ENCODE data around the gene NDUFC1.
"Not testable (repeated sequence)": the region's sequence is repeated elsewhere in the genome, so short reads cannot be mapped to it uniquely, and the experiment has no call there.

NDUFC1 gene

DNA sequence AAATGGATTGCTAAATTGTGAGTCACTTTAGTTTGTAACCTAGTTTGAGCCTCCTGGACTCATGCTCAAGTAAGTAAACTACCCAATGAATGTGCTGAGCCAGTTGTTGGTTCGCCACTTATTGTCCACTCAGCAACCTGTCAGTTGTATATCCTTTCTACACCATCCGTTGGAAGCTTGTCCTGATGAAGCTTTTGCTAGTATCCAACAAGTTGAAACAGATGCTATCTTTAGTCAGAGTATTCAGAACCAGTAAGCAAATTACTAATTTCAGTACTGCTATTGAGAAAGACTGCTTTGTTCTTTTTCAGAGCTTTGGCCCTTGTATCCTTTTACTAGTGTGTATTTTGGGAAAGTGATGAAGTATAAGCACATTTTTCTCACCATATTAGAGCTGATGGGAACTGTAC lies 5.3 kb downstream of the NDUFC1 start:
- DNase-seq, result no peak

DNA sequence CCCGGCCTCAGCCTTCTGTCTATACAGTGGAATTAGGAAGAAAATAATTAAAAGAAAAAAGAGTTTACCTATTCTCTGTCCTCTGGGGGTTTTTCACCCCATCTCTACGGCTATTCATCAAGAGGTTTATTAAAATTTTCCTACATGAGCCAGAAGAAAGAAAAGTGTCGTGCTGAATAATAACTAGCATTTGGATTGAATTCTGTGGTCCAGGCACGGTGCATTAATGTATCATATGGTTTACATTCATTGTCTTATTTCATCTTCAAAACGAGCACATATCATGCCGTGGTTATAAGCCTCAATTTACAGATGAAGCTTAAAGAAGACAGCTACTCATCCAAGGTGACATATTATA lies 6.4 kb downstream of the NDUFC1 start:
- DNase-seq, result no peak

DNA sequence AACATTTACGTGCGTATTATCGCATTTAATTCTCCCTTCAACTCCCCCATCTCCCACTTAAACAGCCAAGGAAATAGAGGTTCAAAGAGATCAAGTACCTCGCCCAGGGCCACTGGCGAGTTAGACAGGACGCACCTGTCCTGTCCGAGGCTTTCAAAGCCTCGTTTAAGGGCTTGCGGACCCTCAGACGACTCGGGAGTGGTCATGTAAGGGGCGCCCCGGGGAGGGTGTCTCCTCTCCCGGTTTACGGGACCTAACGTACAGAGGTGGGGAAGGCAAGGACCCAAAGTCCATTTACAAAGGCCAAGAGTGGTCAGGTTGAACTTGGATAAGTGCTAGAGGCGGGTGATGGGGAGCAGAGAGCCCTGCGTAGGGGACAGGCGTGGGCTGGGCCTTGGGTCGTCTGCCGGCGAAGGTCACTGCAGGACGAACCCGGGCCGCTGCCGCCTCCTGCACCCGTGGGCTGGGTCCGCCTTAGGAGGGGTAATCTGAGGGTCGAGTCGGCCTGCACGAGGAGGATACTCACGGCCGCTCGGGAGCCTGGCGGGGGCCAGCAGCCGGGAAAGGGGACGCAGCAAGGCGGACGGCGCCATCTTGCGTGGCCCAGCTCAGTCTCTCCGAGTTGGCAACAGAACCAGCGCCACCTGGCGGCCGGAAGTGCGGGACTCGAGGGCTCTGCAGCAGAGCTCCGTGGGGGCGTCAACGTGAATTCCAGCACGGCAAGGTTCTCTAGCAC lies 6.9 kb downstream of the NDUFC1 start:
- peak; percentile 90 for DNase-seq

DNA sequence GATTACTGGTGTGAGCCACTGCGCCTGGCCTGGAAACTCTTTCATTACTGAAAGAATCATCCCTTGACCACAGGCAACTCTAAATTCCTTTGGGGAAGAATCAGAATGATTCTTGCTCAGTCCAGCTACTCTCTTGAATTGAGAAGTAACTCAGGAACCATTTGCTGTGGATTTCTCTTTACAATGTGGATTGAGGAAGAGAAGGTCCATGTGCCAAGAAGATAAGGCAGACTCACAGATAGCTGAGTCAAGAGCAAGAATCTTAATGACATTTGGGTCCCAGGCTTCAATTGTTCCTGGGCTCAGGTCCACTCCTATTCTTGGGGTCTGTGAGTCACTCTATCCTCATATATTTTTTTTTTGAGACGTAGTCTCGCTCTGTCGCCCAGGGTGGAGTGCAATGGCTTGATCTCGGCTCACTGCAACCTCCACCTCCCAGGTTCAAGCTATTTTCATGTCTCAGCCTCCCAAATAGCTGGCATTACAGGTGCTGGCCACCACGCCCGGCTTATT lies 16.0 kb downstream of the NDUFC1 start:
- DNase-seq, result no peak

DNA sequence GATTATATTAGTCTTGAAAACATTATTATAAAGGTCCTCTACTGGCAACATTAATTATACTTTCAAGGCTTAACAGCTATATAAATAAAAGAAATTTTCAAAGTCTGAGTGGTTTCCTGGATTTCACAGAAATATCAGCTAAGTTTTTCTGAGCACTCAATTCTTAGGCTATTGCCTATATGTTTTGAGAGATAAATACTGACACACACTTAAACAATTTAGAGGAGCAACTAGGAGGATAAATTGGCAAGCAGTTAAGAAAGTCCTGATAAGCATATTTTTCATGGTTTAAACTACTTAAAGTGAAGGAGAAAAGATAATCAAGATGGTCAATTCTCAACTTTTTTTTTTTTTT lies 19.6 kb downstream of the NDUFC1 start:
- no peak for DNase-seq

DNA sequence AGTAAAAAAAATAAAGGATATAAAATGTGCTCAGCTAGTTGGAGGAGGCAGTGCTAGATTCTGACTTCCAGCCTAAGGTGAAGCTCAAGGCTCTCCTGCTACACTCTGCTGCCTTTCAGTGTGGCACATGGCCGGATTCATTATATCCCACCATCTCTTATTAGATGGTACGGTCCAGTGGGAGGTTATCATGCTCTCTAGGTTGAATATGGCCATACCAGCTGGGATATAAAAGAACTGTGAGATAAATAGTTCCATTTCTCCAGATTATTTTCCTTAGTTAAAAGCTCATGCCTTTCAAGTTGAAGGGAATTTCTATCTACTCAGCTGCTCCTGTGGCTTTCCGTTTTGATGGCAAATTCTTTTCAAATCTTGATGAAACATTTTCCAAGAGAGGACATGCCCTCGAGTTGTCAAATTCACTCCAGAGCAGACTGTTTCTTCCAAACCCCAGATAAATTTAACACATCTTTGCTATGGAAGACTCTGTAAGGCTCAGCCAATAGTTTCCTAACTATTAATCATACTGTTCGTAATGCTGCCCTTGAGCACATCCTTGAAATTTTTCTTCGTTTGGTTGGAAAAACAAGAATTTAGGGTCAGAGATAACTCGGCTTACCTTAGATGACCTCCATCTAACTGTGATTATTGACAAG lies 20.1 kb downstream of the NDUFC1 start:
- DNase-seq, result no peak

DNA sequence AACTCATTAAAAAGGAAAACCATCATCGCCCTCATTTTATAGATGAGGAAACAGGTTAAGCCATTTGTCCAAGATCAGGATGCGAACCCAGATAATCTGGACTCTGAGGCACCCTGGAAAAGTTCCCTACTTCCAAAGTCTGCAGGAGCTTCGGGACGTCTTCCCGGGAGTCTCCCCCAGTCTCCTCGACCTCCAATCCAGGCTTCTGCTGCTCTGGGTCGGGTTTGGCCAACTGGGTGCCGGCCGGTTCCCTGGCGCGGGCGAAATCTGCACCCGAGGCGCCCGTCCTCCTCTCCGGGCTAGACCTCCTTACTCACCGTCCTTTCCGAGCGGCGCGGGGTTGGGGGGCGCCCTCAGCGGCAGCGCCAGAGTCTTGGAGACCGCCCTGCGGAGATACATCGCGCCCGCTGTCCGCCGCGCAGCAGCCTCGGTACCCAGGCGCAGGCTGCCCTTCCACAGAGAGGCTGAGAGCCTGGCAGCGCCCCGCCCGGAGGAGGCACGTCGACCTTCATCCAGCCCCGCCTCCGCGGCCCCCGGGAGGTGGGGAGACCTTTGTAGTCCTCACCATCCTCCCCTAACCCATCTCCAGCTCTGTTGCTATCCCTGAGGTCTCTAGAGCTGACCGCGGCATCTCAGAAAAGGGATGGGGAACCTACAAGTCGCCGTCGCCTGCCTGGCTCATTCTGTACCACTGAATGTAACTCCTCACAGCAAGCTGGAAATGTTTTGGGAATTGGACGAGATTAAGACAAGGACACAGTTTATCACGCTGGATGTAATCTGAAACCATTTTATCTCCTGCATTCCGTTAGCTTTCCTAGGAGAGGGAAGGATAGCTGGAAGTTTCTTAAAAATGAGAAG lies 22.3 kb downstream of the NDUFC1 start, which contains the start of gene MGARP:
Gene MGARP, minus strand, starts transcription at position 466 of the 861 bp plus-strand sequence. Its CDS starts 67 bp downstream, at position 399.
- DNase-seq, result peak; percentile 56

DNA sequence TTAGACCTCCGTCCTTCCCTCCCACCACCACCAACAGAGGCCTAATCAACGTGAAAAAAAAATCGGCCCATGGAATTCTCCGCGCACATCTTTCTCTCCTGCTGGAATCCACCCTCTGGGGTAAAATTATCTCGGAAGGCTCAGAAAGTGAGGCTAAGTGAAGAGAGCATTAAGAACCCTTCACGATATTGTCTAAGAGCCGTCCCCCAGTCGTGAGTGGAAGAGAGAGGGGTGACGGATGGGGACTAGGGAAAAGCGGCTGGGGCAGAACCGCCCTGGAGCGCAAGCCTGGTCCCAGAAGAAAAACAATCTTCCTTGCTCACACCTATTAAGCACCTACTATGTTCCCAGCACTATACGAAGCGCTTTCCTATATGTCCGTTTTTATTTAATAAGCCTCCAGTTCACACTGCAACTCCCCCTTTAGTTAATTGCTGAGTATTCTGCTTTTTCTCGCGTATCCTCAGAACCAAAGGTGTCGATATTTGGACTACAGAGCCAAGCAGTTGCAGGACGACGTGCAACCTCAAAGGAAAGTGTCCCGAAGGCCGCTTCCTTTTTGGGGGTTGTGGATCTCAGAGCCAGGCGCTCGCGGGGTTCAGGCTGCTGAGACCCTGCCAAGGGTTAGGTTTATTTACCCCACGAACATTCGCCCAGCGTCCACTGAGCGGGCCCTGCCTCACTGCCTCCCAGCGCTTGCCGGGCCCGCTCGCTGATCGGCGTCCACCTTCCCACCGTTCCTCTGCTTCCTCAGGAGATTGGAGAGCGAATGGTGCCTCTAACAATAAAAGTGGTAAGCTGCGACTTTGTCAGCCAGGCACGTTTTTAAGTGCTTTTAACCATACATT lies 23.1 kb downstream of the NDUFC1 start:
- DNase-seq, result peak; percentile 31

DNA sequence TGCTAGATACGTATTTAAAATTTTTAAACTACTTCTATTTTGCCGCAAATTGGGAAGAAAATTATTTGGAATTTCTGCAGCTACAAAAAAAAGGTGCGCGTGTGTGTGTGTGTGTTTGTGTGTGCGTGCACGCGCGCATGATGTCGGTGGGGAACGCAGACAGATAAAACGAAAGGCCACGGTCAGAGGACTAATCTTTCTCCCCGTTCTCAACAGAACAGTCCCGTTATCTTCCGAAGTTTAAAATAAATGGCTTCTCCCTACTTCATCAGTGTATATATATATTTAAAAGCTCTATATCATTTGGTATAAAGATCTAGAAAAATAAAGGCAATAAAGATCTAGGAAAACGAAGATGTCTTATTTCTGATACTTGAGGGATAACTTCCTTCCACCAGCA lies 23.8 kb downstream of the NDUFC1 start:
- no peak for DNase-seq

DNA sequence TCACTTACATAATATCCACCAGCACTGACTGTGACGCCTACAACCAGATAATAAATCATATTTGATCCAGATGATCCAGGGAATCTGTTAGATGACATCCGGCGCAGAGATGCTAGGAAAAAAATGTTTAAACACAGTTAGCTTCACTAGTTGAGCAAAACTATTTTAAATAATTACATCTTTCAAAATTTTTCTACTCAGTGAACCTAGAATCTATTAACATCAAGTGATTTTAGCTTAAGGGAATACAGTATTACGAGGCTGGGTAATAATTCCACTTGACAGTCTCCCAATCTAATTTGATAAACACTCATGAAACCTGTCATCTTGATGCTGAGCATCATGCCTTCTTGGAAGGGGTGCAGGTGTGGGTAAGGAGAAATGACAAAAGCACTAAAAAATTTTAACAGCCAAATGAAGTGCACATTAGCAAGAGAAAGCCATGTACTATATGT lies 27.0 kb downstream of the NDUFC1 start:
- DNase-seq, result no peak

DNA sequence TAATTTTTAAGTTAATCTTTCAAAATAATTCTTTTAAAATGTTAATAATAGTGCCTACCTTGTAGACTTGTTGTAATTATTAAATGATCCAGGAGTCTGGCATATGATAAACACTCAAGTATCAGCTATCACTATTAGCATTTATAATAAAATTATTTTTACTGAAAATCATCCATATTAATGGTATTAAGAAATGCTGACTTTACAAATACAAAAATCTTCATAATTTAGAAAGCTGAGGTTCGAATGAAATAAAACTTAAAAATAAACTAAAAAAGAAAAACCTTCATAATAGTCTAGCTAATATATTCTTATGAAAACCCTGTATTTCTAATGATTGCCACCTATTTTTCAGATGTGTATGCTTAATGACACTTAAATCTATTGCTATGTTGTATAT lies 27.5 kb downstream of the NDUFC1 start:
- DNase-seq, result no peak

DNA sequence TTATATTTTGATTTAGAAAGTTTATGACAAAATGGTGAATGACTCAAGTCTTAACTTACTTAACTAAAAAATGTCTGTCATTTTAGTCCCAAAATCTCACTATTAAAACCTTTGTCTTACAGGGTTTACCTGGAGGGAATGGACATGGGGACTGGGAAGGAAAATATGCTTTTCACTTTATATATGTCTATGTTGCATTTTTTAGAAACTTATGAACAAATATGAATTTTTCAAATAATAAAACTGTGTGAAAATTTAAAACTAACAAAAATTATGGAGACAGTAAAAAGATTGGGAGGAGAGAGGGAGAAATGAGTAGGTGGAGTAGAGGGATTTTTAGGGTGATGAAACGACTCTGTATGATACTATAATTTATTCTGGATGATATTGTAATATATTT lies 28.4 kb downstream of the NDUFC1 start:
- no peak for DNase-seq

DNA sequence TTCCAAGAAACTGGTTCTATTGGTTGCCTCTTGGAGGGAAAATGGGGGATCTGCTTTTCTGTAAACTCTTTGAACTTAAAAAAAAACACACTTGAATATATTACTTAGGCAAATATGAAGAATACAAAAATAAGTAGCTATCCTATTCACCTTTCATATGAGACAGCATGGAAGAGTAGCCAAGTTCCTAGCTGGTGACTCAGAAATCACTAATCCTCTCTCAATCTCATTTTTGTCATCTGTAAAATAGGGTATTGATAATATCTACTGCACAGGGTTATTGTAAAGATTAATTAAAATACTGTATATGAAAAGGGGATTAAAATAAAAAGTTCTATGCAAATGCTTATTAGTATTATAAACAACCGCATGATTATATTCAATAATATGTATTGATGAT lies 35.0 kb downstream of the NDUFC1 start:
- DNase-seq, result no peak

DNA sequence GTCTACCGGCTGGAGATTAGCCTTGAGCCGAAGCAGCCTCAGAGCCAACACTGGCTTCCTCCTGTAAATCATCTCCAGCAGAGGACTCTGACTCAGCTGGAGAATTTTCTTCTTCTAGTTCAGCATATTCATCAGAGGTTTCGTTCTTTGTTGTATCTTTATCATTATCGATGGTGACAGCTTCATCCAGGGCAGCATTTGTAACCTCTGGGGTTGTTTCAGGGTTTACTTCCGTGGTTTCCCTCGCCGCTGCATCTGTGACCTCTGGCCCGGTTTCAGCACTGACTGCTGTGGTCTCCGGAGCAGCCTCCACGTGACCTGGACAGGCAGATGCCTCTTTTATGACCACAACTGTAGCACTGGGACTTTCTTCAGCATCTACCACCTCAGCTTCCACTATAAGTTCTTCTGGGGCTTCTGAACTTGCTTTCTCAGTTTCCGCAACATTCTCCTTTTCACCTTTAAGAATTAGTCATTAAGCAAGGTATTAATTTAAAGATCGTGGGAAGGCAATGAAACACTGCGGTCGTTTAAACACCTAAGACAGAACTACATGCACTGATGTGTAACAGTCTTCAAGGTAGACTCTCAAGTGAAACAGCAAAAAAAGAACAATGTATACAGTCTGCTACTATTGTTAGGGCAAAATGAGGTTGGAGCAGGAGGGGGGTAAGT lies 35.6 kb downstream of the NDUFC1 start:
- peak; percentile 67 for DNase-seq

DNA sequence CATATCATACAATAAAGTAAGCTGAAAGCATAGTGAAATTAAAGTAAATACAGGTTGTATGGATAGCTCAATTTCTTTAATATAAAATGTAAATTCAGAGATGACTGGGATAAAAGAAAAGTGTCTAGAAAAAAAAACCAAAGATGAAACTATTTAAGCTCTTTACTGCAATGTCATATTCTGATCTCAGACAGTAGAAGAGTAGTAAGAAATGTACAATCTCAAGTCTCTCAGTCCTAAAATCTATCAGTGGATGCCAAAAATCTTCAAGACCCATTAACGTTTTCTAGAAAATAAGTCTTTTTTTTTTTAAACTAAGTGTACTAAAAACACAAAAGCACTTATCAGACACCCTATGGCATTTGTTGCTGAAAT lies 36.1 kb downstream of the NDUFC1 start:
- no peak for DNase-seq

DNA sequence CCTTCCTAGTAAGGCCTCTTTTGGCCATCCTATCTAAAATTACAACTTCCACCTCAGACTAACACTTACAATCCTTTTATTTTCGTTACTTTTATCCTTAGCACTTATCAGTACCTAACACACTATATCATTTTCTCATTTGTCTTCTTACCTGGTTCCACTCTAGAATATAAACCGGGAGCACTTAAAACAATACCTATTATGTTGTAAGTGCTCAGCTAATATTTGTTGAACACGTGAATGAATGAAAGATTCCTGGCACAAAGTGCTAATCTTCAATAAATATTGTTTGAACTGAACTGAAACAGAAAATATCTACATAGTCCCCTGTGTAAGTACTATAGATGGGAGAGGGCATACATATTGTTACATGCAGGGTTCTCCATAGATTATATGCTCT lies 36.6 kb downstream of the NDUFC1 start:
- peak; percentile 42 for DNase-seq

DNA sequence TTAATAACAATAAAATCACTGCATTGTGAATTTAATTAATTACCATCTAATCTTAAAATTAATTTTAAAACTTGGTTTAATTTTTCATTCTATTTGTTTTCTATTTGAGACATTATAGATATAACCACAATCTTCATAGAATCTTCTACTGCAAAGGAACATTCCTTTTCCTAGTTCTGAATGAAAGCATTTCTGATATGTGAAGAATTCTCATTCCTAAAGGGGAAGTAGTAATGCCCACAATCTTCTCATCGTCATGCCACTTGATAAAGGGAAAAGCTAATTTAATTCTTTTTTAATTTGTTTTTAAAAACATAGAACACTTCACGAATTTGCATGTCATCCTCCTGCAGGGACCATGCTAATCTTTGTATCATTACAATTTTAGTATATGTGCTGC lies 45.9 kb downstream of the NDUFC1 start:
- no peak for DNase-seq

DNA sequence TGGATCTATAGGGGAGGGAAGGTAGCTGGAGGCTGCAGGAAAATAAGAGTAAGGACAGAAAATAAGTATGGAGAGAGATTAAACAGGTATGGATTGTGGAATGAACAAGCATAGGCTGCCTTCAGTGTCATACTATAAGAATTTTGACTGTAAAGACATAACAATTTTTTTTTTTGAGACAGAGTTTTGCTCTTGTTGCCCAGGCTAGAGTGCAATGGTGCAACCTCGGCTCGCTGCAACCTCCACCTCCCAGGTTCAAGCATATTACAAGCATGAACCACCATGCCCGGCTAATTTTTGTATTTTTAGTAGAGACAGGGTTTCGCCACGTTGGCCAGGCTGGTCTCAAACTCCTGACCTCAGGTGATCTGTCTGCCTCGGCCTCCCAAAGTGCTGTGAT lies 46.7 kb downstream of the NDUFC1 start:
- DNase-seq, result not testable (repeated sequence)

DNA sequence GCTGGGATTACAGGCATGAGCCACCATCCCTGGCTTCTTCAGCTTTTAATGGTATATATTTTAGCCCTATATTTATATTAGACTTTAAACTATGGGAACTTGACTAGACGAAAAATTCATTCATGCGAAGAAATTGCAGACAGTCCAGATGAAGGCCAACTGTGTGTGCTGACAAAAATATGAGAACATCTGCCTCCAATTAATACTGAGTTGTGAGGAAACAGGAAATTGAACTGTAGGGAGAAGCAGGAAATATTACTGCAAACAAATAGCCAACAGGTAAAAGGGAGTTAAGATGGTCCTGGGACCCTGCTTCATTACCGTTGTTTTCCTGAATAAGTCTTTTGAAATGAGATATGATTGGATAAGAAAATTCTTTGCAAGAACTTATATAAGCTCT lies 48.6 kb downstream of the NDUFC1 start:
- DNase-seq, result peak; percentile 16

DNA sequence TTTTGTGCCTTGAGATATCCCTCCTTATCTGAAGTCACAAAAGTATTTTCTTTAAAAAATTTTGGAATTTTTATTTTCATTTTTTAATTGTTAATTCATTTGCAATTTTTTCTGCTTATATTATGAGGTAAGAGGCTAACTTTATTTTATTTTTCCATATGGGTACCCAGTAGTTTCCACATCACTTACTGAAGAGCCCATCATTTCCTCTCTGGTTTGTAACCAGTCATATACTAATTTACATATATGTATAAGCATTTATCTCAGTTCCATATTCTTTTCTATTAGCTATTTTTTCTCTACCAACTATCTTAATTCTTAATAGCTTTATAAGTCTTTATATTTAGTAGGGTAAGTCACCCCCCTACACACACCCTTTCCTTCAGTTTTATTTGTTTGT lies 49.2 kb downstream of the NDUFC1 start:
- no peak for DNase-seq

DNA sequence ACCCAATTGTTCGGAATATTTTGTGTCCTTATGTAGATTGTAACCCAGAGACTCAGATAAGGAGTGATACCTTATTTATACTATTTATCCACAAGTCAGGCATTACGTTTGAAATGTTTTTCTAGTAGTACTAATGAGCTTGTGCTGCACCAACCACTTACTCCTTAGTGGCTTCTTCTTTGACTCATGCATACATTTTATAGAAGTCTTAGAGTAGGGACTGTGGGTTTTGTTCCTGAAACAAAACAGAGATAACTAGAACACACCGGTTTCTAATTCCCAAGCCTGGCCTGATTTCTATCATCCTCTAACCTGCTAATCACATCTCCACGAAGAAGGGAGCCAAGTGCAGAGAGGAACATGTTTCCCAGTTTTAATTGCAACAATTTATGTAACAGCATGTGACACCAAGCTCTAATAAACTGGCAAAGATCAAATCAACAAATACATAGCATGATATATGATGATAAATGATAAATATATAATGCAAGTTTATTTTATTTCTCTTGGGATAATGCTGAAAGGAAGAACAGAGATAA lies 54.5 kb downstream of the NDUFC1 start:
- no peak for DNase-seq

DNA sequence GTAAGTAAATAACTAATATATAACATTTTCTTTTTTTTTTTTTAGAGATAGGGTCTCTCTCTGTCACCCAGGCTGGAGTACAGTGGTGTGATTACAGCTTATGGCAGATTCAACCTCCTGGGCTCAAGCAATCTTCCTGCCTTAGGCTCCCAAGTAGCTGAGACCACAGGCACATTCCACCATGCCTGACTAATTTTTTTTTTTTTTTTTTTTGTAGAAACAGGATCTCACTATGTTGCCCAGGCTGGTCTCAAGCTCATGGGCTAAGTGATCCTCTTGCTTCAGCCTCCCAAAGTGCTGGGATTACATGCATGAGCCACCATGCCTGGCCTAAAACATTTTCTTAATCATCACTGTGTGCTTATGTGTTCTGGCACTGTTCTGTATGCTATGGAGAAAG lies 55.0 kb downstream of the NDUFC1 start:
- no peak for DNase-seq

Measured in NCI-H69 (cell line).